Activated T-helper 17 cell treated with anti-CD3 and anti-CD28 coated beads, Interleukin-2, amount 50 U/mL, for 72 hours (primary cell): ENCODE data around the gene MIA2. TPM values are rescaled to one million over a fixed set of nuclear protein-coding genes. Genes with fewer than 3 reads are reported as not detected.
"Not testable (repeated sequence)": the region's sequence is repeated elsewhere in the genome, so short reads cannot be mapped to it uniquely, and the experiment has no call there.

Experiments
- ATAC-seq: fragments of 150-1000 bp; cut with Tn5 transposase; replicated peaks from 2 replicates; pipeline ENCODE4 v1.10.0; 2021; ENCODE audit warnings: mild to moderate bottlenecking, moderate library complexity
- H3K27ac Mint-ChIP-seq: one replicate; pipeline ENCODE4 v1.8.0; 2022; ENCODE audit warnings: mixed read lengths
- H3K27me3 Mint-ChIP-seq: one replicate; pipeline ENCODE4 v1.8.0; 2022; ENCODE audit warnings: mixed read lengths
- H3K36me3 Mint-ChIP-seq: one replicate; pipeline ENCODE4 v1.8.0; 2022; ENCODE audit warnings: low read depth, mild to moderate bottlenecking, mixed read lengths
- H3K4me1 Mint-ChIP-seq: one replicate; pipeline ENCODE4 v1.8.0; 2022; ENCODE audit warnings: mixed read lengths
- H3K4me3 Mint-ChIP-seq: one replicate; pipeline ENCODE4 v1.8.0; 2022; ENCODE audit warnings: mild to moderate bottlenecking, mixed read lengths
- H3K9me3 Mint-ChIP-seq: one replicate; pipeline ENCODE4 v1.8.0; 2022; ENCODE audit warnings: mixed read lengths
- total RNA-seq, 2 donors: library from RNA; stranded (reverse); gene quantifications; one replicate each; pipeline ENCODE4 v1.2.3, GENCODE V29; 2022

Gene MIA2
- total RNA-seq, 2 donors from 2014 or later, result 15.4 to 17.7 TPM

- no peak overlapping the region for H3K27ac Mint-ChIP-seq
- H3K36me3 Mint-ChIP-seq, result no peaks in the 10 kb centered on the region
- H3K4me3 Mint-ChIP-seq, result no peak overlapping the region
- peaks cover 4% of the 10 kb centered on the region for H3K27me3 Mint-ChIP-seq
- H3K4me1 Mint-ChIP-seq, result no peaks in the 10 kb centered on the region
- no peaks in the 10 kb centered on the region for H3K9me3 Mint-ChIP-seq
- no peak for ATAC-seq
Observed at GRCh38 chr14:39251547-39251946, 17.8 kb downstream of the MIA2 start.

GRCh38 chr14:39257388-39257787 lies 23.7 kb downstream of the MIA2 start:
- not testable (repeated sequence) for H3K27ac Mint-ChIP-seq, H3K4me1 Mint-ChIP-seq, H3K4me3 Mint-ChIP-seq

GRCh38 chr14:39258782-39259545 lies 25.2 kb downstream of the MIA2 start:
- peaks cover 6% of the 10 kb centered on the region for H3K9me3 Mint-ChIP-seq
- H3K36me3 Mint-ChIP-seq, result no peaks in the 10 kb centered on the region
- no peaks in the 10 kb centered on the region for H3K4me1 Mint-ChIP-seq
- no peak overlapping the region for H3K27ac Mint-ChIP-seq
- ATAC-seq, result no peak
- no peaks in the 10 kb centered on the region for H3K27me3 Mint-ChIP-seq
- H3K4me3 Mint-ChIP-seq, result no peak overlapping the region

More at GRCh38 chr14:39257388-39257787, 23.7 kb downstream of the MIA2 start:
- H3K9me3 Mint-ChIP-seq, H3K36me3 Mint-ChIP-seq, ATAC-seq, H3K27me3 Mint-ChIP-seq: not testable (repeated sequence)

GRCh38 chr14:39260161-39260560 lies 26.4 kb downstream of the MIA2 start:
- not testable (repeated sequence) for H3K4me3 Mint-ChIP-seq, H3K4me1 Mint-ChIP-seq, H3K27ac Mint-ChIP-seq, H3K36me3 Mint-ChIP-seq, H3K27me3 Mint-ChIP-seq, H3K9me3 Mint-ChIP-seq, ATAC-seq

- ATAC-seq, H3K36me3 Mint-ChIP-seq, H3K4me1 Mint-ChIP-seq, H3K9me3 Mint-ChIP-seq, H3K27me3 Mint-ChIP-seq, H3K27ac Mint-ChIP-seq, H3K4me3 Mint-ChIP-seq: not testable (repeated sequence)
Observed at GRCh38 chr14:39262214-39262613, 28.5 kb downstream of the MIA2 start.

- no peaks in the 10 kb centered on the region for H3K9me3 Mint-ChIP-seq
- peaks cover 7% of the 10 kb centered on the region for H3K36me3 Mint-ChIP-seq
- no peak overlapping the region for H3K4me3 Mint-ChIP-seq
- ATAC-seq, result no peak
- no peaks in the 10 kb centered on the region for H3K27me3 Mint-ChIP-seq
- H3K4me1 Mint-ChIP-seq, result peaks cover 10% of the 10 kb centered on the region
- H3K27ac Mint-ChIP-seq, result no peak overlapping the region
Observed at GRCh38 chr14:39264057-39264456, 30.3 kb downstream of the MIA2 start.

GRCh38 chr14:39264558-39264957 lies 30.8 kb downstream of the MIA2 start:
- no peak overlapping the region for H3K4me3 Mint-ChIP-seq
- H3K9me3 Mint-ChIP-seq, result no peaks in the 10 kb centered on the region
- no peak overlapping the region for H3K27ac Mint-ChIP-seq
- no peak for ATAC-seq
- peaks cover 14% of the 10 kb centered on the region for H3K4me1 Mint-ChIP-seq
- H3K36me3 Mint-ChIP-seq, result peaks cover 7% of the 10 kb centered on the region
- H3K27me3 Mint-ChIP-seq, result no peaks in the 10 kb centered on the region

GRCh38 chr14:39265033-39265432 lies 31.3 kb downstream of the MIA2 start:
- Mint-ChIP-seq H3K27me3 (no peaks in the 10 kb centered on the region), H3K36me3 (peaks cover 12% of the 10 kb centered on the region), H3K4me3 (peak overlapping the region; percentile 76), H3K27ac (no peak overlapping the region), H3K4me1 (peaks cover 14% of the 10 kb centered on the region), H3K9me3 (no peaks in the 10 kb centered on the region)
- no peak for ATAC-seq

GRCh38 chr14:39265806-39266524 lies 32.2 kb downstream of the MIA2 start:
- no peak for ATAC-seq
- H3K9me3 Mint-ChIP-seq, result no peaks in the 10 kb centered on the region
- peaks cover 21% of the 10 kb centered on the region for H3K4me1 Mint-ChIP-seq
- H3K36me3 Mint-ChIP-seq, result peaks cover 15% of the 10 kb centered on the region
- H3K4me3 Mint-ChIP-seq, result peak overlapping the region; percentile 76
- H3K27ac Mint-ChIP-seq, result peak overlapping the region; percentile 55
- no peaks in the 10 kb centered on the region for H3K27me3 Mint-ChIP-seq

GRCh38 chr14:39266525-39266870 lies 32.8 kb downstream of the MIA2 start:
- peak; percentile 33 for ATAC-seq
- peak overlapping the region; percentile 76 for H3K4me3 Mint-ChIP-seq
- peaks cover 26% of the 10 kb centered on the region for H3K4me1 Mint-ChIP-seq
- no peaks in the 10 kb centered on the region for H3K9me3 Mint-ChIP-seq
- peaks cover 15% of the 10 kb centered on the region for H3K36me3 Mint-ChIP-seq
- peak overlapping the region; percentile 55 for H3K27ac Mint-ChIP-seq
- H3K27me3 Mint-ChIP-seq, result no peaks in the 10 kb centered on the region

GRCh38 chr14:39266871-39267607 lies 33.3 kb downstream of the MIA2 start:
- ATAC-seq, result peak; percentile 75
- Mint-ChIP-seq H3K4me1 (peaks cover 30% of the 10 kb centered on the region), H3K36me3 (peaks cover 15% of the 10 kb centered on the region), H3K27me3 (no peaks in the 10 kb centered on the region), H3K9me3 (no peaks in the 10 kb centered on the region), H3K27ac (peak overlapping the region; percentile 55), H3K4me3 (peak overlapping the region; percentile 76)

- H3K9me3 Mint-ChIP-seq, result no peaks in the 10 kb centered on the region
- H3K4me3 Mint-ChIP-seq, result peak overlapping the region; percentile 76
- ATAC-seq, result peak; percentile 9
- H3K36me3 Mint-ChIP-seq, result peaks cover 15% of the 10 kb centered on the region
- no peaks in the 10 kb centered on the region for H3K27me3 Mint-ChIP-seq
- H3K27ac Mint-ChIP-seq, result peak overlapping the region; percentile 55
- peaks cover 30% of the 10 kb centered on the region for H3K4me1 Mint-ChIP-seq
Observed at GRCh38 chr14:39267608-39268005, 33.9 kb downstream of the MIA2 start.

- peak overlapping the region; percentile 55 for H3K27ac Mint-ChIP-seq
- H3K9me3 Mint-ChIP-seq, result no peaks in the 10 kb centered on the region
- ATAC-seq, result peak; percentile 13
- H3K36me3 Mint-ChIP-seq, result peaks cover 15% of the 10 kb centered on the region
- H3K4me3 Mint-ChIP-seq, result peak overlapping the region; percentile 76
- H3K27me3 Mint-ChIP-seq, result no peaks in the 10 kb centered on the region
- peaks cover 36% of the 10 kb centered on the region for H3K4me1 Mint-ChIP-seq
Observed at GRCh38 chr14:39268393-39268792, 34.7 kb downstream of the MIA2 start.

- Mint-ChIP-seq H3K27ac (no peak overlapping the region), H3K36me3 (peaks cover 15% of the 10 kb centered on the region), H3K4me3 (peak overlapping the region; percentile 8), H3K27me3 (no peaks in the 10 kb centered on the region), H3K9me3 (no peaks in the 10 kb centered on the region), H3K4me1 (peaks cover 43% of the 10 kb centered on the region)
- no peak for ATAC-seq
Observed at GRCh38 chr14:39272918-39273317, 39.2 kb downstream of the MIA2 start.
